Stomach (tissue), 4 donors: ENCODE measurements around the gene IL17A.

ENCODE experiments used
- CTCF ChIP-seq, 7 experiments: fragments of 450-650 bp in 4 of 7; fragments of 200-600 bp in 3 of 7; sonication (generic) in 3 of 7; IDR thresholded peaks; one replicate each; pipeline ENCODE4 v1.5.1; 2016 to 2019; ENCODE audit warnings: antibody characterized with exemption in 7 of 7, control low read depth in 2 of 7, mild to moderate bottlenecking in 1 of 7
- POLR2A ChIP-seq, 4 donors: fragments of 450-650 bp; IDR thresholded peaks; one replicate each; pipeline ENCODE4 v1.6.1; 2016; ENCODE audit warnings: antibody characterized with exemption in 4 of 4, control low read depth in 2 of 4, mild to moderate bottlenecking in 1 of 4, moderate library complexity in 1 of 4
- POLR2AphosphoS5 ChIP-seq, 3 donors: sonication (generic); formaldehyde crosslinking; IDR thresholded peaks; one replicate each; pipeline ENCODE4 v1.6.1; 2016; ENCODE audit warnings: antibody characterized with exemption in 3 of 3

- no peak for TF ChIP-seq CTCF (IDR thresholded peaks at IDR 0.05)
- no peak for TF ChIP-seq POLR2A (IDR thresholded peaks at IDR 0.05)
- TF ChIP-seq POLR2AphosphoS5 (IDR thresholded peaks at IDR 0.05), result no peak
Observed at GRCh38 chr6:52174118-52174517, 12.1 kb upstream of the IL17A start.
